ENCODE measurements around the gene PDE4B. TPM values are rescaled to one million over a fixed set of nuclear protein-coding genes. Genes with fewer than 3 reads are reported as not detected.

The PDE4B gene
- total and polyA plus RNA-seq, 2 of the 13 experiments (the other 11 are each of a cell fraction or from before 2014, with no cell fraction given), result not detected

GRCh38 chr1:66356605-66357004 lies 563.9 kb downstream of the PDE4B start:
- no peaks in the 10 kb centered on the region for H3K79me2 ChIP-seq (ENCODE audit: insufficient read depth, low read length)
- no peak overlapping the region for H3K4me3 ChIP-seq (replicated peaks in 1 of 3; ENCODE audit: insufficient read depth in 1 of 3, low read depth in 2 of 3, low read length in 3 of 3)
- TF ChIP-seq ZNF256 (CRISPR knock-in tag; conservative IDR thresholded peaks at IDR 0.05), result no peak
- no peak for TF ChIP-seq ASH2L (IDR thresholded peaks at IDR 0.05; ENCODE audit: insufficient read length, low read depth, low read length)
- DNase-seq (ENCODE audit: low spot score) (no peak), FAIRE-seq (no peak), ATAC-seq (no peak)
- intact Hi-C loops (cut with micrococcal nuclease; ENCODE audit: unreplicated experiment), result no loop called here
- no peaks in the 10 kb centered on the region for H3K27me3 ChIP-seq (ENCODE audit: control insufficient read depth in 1 of 2, insufficient read depth in 2 of 2, low read length in 2 of 2)
- no peak overlapping the region for H3K4me2 ChIP-seq (ENCODE audit: low read depth, low read length)
- no peaks in the 10 kb centered on the region for H3K9me3 ChIP-seq (ENCODE audit: low read length)
- H3K9ac ChIP-seq (ENCODE audit: insufficient read depth, low read depth, low read length), result no peak overlapping the region
- CTCF ChIA-PET (ENCODE audit: low intra/inter-chr PET ratio, low total read pairs), result no interaction called here
- H3K27ac ChIP-seq (ENCODE audit: extremely low read length, insufficient read depth, low read length), result no peak overlapping the region
- no peaks in the 10 kb centered on the region for H3K4me1 ChIP-seq (ENCODE audit: insufficient read depth, low read length)
- POLR2A ChIA-PET, result no interaction called here
- in situ Hi-C loops (cut with HindIII; ENCODE audit: extremely low pct_ligation_motif_present, low pct_unique_long_range_greater_than_20kb), result no loop called here
- H4K20me1 ChIP-seq (ENCODE audit: insufficient read depth, low read length), result no peaks in the 10 kb centered on the region
- WGBS (ENCODE audit: low lambda C conversion rate), result 0% methylated on average over 2 of the region's 2 CpGs
- no TSS peak for BruUV-seq (replicated peaks)
- no peak overlapping the region for H2AFZ ChIP-seq (ENCODE audit: low read length)
- H3K36me3 ChIP-seq (replicated peaks in 1 of 2; ENCODE audit: control insufficient read depth in 1 of 2, insufficient read depth in 2 of 2, low read length in 2 of 2), result no peaks in the 10 kb centered on the region

- Histone ChIP-seq H3K9me3 (ENCODE audit: low read length) (no peaks in the 10 kb centered on the region), H2AFZ (ENCODE audit: low read length) (no peak overlapping the region), H3K9ac (ENCODE audit: insufficient read depth, low read depth, low read length) (no peak overlapping the region), H4K20me1 (ENCODE audit: insufficient read depth, low read length) (no peaks in the 10 kb centered on the region), H3K27ac (ENCODE audit: extremely low read length, insufficient read depth, low read length) (no peak overlapping the region), H3K79me2 (ENCODE audit: insufficient read depth, low read length) (no peaks in the 10 kb centered on the region), H3K4me1 (ENCODE audit: insufficient read depth, low read length) (no peaks in the 10 kb centered on the region), H3K27me3 (ENCODE audit: control insufficient read depth in 1 of 2, insufficient read depth in 2 of 2, low read length in 2 of 2) (no peaks in the 10 kb centered on the region), H3K4me2 (ENCODE audit: low read depth, low read length) (no peak overlapping the region), H3K36me3 (replicated peaks in 1 of 2; ENCODE audit: control insufficient read depth in 1 of 2, insufficient read depth in 2 of 2, low read length in 2 of 2) (no peaks in the 10 kb centered on the region), H3K4me3 (replicated peaks in 1 of 3; ENCODE audit: insufficient read depth in 1 of 3, low read depth in 2 of 3, low read length in 3 of 3) (no peak overlapping the region)
- FAIRE-seq (no peak), ATAC-seq (no peak), DNase-seq (ENCODE audit: low spot score) (no peak)
- TF ChIP-seq PBX2 (CRISPR knock-in tag; IDR thresholded peaks at IDR 0.05) (no peak), REST (IDR thresholded peaks at IDR 0.05; ENCODE audit: borderline replicate concordance in 1 of 2, low read depth in 1 of 2, low read length in 2 of 2) (no peak), ZBTB3 (CRISPR knock-in tag; IDR thresholded peaks at IDR 0.05; ENCODE audit: borderline replicate concordance, low read depth) (no peak), NFYB (CRISPR knock-in tag; IDR thresholded peaks at IDR 0.05) (no peak), ZNF260 (CRISPR knock-in tag; IDR thresholded peaks at IDR 0.05; ENCODE audit: borderline replicate concordance, low read depth) (no peak), SATB2 (CRISPR knock-in tag; IDR thresholded peaks at IDR 0.05) (no peak)
- POLR2A ChIA-PET, result no interaction called here
- in situ Hi-C loops (cut with HindIII; ENCODE audit: extremely low pct_ligation_motif_present, low pct_unique_long_range_greater_than_20kb), result no loop called here
- WGBS (ENCODE audit: low lambda C conversion rate), result under 1% methylated on average over 4 of the region's 4 CpGs
- no TSS peak for BruUV-seq (replicated peaks)
- intact Hi-C loops (cut with micrococcal nuclease; ENCODE audit: unreplicated experiment), result no loop called here
- CTCF ChIA-PET (ENCODE audit: low intra/inter-chr PET ratio, low total read pairs), result no interaction called here
These were observed 564.3 kb downstream of the PDE4B start for GRCh38 chr1:66357021-66357420.

Data from HepG2 (cell line).